IMR-90 (cell line): ENCODE results near the gene GYG2.

Experiments
- BHLHE40 ChIP-seq: fragments of 150-350 bp; IDR thresholded peaks from 2 replicates; pipeline ENCODE4 v1.6.1; 2016; ENCODE audit warnings: mild to moderate bottlenecking, low read depth, low read length
- CHD1 ChIP-seq: IDR thresholded peaks from 2 replicates; pipeline ENCODE4 v1.6.1; 2012; ENCODE audit warnings: low read depth, low read length, improper control_type of control experiment
- CTCF ChIP-seq: conservative IDR thresholded peaks from 2 replicates; pipeline ENCODE4 v1.5.1; 2012; ENCODE audit warnings: mild to moderate bottlenecking, low read depth, low read length, improper control_type of control experiment
- MAZ ChIP-seq: IDR thresholded peaks from 2 replicates; pipeline ENCODE4 v1.6.1; 2012; ENCODE audit warnings: low read depth, mild to moderate bottlenecking, low read length, improper control_type of control experiment, moderate library complexity, borderline replicate concordance
- POLR2A ChIP-seq: IDR thresholded peaks from 2 replicates; pipeline ENCODE4 v1.6.1; 2012; ENCODE audit warnings: mild to moderate bottlenecking, low read depth, low read length
- RCOR1 ChIP-seq: IDR thresholded peaks from 2 replicates; pipeline ENCODE4 v1.6.1; 2012; ENCODE audit warnings: mild to moderate bottlenecking, low read length, improper control_type of control experiment; ENCODE audit not compliant: insufficient replicate concordance
- SMC3 ChIP-seq: fragments of 150-350 bp; IDR thresholded peaks from 2 replicates; pipeline ENCODE4 v1.6.1; 2016; ENCODE audit warnings: low read depth, mild to moderate bottlenecking, antibody characterized with exemption, low read length, moderate library complexity

GRCh38 chrX:2831471-2832228 lies 2.9 kb downstream of the GYG2 start:
- no peak for TF ChIP-seq BHLHE40
- no peak for TF ChIP-seq CHD1
- no peak for TF ChIP-seq MAZ
- no peak for TF ChIP-seq POLR2A
- TF ChIP-seq SMC3: no peak
- TF ChIP-seq CTCF: no peak
- TF ChIP-seq RCOR1: no peak
